ENCODE measurements around the gene AGFG2.
"Not testable (repeated sequence)": the region's sequence is repeated elsewhere in the genome, so short reads cannot be mapped to it uniquely, and the experiment has no call there.

The AGFG2 gene, protein sequence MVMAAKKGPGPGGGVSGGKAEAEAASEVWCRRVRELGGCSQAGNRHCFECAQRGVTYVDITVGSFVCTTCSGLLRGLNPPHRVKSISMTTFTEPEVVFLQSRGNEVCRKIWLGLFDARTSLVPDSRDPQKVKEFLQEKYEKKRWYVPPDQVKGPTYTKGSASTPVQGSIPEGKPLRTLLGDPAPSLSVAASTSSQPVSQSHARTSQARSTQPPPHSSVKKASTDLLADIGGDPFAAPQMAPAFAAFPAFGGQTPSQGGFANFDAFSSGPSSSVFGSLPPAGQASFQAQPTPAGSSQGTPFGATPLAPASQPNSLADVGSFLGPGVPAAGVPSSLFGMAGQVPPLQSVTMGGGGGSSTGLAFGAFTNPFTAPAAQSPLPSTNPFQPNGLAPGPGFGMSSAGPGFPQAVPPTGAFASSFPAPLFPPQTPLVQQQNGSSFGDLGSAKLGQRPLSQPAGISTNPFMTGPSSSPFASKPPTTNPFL

DNA sequence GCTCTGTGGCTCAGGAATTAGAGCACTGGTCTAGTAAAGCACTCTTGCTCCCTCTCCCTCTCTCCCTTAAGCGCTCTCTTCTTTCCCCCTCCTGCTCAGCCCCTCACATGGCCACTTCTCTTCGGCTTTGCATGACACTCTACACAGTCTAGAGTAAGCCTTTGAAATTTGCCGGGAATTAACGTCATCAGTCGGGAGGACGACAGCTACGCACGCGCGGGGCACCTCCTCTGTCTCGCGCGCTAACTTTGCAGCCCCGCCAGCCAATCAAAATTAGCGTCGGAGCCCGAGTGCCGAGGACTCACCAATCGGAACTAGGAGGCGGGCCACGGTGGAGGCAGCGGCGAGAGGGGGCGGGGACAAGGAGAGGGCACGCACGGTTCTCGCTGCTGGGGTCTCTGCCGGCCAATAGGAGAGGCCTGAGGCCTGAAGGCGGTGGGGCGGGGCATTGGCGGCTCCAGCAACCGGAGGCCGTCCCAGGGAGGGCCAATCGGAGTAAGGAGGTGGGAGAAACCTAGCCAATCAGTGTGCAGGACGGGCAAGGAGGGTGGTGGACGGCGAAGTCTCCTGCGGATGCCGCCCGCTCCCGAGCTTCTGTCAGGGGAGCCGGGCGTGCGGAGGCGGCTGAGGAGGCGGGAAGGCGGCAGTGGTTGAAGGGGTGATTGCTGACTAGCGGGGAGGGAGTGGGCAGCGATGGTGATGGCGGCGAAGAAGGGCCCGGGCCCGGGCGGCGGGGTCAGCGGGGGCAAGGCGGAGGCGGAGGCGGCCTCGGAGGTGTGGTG lies at the start of gene AGFG2:
Gene AGFG2 (plus strand): TSS at position 550 of the 782 bp plus-strand sequence. CDS start 144 bp downstream, at position 694.
- DNase-seq (ENCODE audit: low read depth): peak; percentile 100

DNA sequence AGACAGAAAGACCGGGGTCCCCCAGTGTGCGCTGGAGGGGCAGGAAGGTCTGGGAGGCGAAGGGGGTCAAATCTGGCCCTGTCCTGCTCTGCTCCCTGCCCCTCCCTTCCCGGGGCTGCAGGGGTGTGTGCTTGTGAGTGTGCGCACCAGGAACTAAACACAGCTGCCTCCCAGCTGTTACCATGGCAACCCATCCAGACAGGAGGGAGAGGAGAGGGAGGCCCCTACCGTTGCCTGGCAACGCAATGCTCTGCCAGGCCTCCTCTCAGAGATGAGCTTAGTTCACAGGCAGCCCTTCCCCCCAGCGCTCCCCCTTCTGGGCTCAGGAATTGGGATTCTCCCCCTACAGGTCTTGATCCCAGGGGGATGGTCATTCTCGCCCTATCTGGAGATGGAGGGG lies 49.2 kb upstream of the AGFG2 start:
- DNase-seq (ENCODE audit: low read depth): no peak

DNA sequence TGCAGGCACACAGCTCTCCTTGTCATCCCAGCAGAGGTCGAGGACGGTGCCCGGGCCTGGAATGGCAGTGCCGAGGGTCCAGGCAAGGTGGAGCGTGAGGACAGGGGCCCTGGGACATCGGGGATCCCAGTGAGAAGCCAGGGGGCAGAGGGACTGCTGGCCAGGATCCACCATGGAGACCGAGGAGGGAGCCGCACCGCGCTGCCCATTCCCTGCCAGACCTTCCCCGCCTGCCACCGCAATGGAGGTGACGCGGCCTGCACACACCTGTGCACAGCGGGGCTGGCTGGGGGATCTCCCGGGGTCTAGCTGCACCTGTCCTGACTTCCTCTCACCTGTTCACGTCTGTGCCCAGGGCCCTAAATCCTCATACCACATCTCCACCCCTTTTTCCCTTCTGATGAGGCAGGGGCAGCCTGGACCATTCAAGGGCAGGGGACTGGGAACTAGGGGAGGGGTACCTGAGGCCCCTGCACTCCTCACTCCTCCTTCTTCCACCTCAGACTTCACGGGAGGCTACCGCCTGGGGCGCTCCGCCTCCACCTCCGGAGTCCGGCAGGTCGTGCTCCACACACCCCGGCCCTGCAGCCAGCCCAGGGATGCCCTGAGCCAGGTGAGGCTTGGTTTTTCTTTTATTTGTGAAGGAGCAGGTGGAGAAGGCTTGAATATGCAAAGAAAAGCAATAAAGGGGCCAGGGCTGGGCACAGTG lies 48.4 kb upstream of the AGFG2 start:
- DNase-seq (ENCODE audit: low read depth): no peak

DNA sequence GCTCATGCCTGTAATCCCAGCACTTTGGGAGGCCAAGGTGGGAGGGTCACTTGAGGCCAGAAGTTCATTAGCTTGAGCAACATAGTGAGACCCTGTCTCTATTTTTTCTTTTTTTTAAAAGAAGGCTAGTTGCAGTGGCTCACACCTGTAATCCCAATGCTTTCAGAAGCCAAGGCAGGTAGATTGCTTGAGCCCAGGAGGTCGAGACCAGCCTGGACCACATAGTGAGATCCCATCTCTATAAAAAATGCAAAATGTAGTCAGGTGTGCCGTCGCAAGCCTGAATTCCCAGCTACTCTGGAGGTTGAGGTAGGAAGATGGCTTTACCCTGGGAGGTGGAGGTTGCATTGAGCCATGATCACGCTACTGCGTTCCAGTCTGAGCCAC lies 47.8 kb upstream of the AGFG2 start:
- no peak for DNase-seq (ENCODE audit: low read depth)

DNA sequence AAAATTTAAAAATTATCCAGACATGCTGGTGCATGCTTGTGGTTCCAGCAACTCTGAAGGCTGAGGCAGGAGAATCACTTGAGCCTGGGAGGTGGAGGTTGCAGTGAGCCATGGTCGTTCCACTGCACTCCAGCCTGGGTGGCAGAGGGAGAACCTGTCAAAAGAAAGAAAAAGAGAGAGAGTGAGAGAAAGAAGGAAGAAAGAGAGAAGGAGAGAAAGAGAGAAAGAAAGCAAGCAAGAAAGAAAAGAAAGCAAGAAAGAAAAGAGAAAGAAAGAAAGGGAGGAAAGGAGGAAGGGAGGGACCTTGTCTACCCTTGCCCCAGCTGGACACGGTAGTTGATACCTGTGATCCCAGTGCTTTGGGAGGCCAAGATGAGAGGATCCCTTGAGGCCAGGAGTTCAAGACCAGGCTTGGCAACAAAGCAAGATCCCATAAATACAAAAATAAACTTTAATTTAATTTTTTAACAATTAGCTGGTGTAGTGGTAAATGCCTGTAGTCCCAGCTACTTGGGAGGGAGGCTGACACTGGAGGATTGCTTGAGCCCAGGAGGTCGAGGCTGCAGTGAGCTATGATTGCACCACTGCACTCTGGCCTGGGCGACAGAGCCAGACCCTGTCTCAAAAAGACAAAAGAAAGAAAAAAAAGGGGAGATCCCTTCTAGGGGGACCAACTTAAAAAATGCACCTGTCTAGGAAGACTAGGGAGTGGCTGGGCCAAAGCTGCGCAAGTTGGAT lies 46.1 kb upstream of the AGFG2 start:
- DNase-seq (ENCODE audit: low read depth): no peak

DNA sequence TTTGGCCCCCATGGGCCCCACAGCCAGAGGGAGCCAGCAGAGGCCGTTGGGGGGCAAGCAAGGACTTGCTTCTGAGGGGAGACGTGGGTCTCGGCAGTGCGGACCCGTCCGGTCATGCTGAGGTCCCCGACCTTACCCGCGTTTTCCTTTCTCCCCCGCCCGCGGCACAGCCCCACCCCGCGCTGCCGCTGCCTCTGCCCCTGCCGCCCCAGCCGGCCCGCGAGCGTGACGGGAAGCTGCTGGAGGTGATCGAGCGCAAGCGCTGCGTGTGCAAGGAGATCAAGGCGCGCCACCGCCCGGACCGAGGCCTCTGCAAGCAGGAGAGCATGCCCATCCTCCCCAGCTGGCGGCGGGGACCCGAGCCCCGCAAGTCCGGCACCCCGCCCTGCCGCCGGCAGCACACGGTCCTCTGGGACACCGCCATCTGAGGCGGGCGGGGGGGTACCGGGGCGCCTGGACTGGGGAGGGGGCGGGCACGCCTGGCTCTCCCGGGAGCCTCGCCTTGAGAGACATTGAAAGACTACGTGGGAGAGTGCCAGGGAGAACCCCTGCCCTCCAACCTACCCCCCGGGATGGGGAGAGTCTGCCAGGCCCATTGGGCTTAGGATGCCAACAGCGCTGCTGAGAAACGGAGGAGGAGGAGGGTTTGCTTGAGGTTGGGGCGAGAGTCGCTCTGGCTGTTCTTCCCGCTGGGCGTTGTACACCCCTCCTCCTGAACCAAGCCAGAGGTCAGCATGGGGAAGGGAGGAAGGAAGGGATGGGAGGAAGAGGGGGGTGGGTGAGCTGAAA lies 45.3 kb upstream of the AGFG2 start:
- DNase-seq (ENCODE audit: low read depth): no peak

DNA sequence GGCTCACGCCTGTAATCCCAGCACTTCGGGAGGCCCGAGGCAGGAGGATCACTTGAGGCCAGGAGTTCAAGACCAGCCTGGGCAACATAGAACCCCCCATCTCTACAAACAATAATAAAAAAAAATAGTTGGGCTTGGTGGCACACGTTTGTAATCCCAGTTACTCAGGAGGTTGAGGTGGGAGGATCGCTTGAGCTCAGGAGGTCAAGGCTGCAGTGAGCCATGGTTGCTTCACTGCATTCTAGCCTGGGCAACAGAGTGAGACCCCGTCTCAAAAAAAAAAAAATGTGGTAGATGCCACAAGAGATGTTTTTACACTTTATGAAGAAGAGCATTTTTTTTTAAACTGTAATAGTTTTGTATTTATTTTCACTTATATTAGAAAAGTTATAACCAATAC lies 42.5 kb upstream of the AGFG2 start:
- no peak for DNase-seq (ENCODE audit: low read depth)

DNA sequence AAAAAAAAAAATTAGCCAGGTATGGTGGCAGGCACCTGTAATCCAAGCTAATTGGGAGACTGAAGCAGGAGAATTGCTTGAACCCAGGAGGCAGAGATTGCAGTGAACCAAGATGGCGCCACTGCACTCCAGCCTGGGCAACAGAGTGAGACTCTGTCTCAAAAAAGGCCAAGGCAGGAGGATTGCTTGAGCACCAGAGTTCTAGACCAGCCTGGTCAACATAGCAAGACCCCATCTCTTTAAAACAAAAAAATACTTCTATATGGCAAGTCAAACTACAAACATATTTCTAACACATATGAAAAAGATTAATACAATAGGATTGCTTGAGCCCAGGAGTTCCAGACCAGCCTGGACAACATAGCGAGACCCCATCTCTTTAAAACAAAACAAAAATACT lies 38.3 kb upstream of the AGFG2 start:
- DNase-seq (ENCODE audit: low read depth): not testable (repeated sequence)

DNA sequence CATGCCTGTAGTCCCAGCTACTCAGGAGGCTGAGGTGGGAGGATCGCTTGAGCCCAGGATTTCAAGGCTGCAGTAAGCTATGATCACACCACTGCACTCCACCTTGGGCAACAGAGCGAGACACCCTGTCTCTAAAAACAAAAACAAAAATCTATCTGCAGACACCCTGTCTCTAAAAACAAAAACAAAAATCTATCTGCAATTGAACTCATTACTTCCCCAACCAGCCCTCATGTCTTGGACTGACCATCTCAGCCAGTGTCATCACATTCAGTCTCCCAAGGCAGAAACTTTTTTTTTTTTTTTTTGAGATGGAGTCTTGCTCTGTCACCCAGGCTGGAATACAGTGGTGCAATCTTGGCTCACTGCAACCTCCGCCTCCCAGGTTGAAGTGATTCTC lies 35.0 kb upstream of the AGFG2 start:
- not testable (repeated sequence) for DNase-seq (ENCODE audit: low read depth)

DNA sequence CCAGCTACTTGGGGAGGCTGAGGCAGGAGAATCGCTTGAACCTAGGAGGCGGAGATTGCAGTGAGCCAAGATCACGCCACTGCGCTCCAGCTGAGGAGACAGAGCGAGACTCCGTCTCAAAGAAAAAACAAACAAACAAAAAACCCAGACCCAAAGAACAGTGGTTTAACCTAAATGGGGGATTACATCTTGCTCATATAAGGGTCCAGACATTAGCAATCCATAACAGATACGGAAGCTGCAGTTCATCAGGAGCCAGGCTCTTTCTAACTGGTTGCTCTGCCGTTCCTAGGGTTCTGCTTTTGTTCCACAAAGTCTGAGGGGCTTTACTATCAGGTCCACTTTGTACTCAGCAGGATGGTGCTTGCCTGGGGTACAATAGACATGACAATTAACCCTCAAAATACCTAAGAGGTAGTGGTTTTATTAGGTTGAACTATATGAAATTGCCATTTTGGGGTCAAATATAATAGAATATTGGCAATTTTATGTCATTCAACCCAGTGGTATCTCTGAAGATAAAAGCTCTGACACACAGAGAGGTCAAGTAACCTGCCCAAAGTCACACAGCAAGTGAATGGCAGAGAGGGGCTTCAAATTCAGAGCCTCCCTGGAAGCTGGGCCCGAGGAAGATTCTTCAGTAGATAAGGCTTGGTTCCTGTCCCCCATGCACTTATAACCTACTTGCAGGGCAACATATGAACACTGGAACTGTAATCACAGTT lies 34.0 kb upstream of the AGFG2 start:
- DNase-seq (ENCODE audit: low read depth): no peak

DNA sequence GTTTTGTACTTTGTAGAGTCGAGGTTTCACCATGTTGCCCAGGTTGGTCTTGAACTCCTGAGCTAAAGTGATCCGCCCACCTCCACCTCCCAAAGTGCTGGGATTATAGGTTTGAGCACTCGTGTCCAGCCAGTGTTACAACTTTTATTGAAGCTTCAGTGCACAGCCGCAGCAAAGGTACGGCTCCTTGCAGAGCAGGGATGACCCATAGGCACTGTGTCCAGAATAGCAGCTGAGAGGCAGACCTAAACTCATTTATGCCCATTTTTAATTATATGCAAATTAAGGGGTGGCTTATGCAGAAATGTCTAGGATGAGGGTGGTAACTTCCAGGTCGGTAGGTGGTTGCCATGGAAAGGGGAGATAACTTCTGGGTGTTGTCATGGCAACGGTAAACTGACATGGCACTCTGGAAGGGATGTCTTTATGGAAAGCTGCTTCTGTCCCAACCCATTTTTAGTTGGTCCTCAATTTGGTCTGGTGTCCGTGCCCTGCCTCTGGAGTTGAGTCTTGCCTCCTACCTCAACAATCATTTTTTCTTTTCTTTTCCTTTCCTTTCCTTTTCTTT lies 32.6 kb upstream of the AGFG2 start:
- no peak for DNase-seq (ENCODE audit: low read depth)

DNA sequence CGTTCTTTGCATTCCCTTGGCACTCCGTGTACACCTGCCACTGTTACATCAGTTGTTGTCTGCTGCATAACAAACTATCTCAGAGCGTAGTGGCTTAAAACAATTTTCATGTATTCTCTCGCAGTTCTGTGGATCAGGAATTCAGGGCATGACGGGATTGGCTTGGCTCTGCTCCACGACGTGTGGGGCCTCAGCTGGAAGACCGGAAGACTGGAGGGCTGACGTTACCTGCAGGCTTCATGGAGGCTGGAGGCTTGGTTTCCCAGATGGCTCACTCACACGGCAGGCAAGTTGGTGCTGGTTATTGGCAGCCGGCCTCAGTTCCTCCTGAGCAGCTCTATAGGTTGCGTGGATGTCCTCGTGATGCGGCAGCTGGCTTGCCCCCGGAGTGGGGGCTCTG lies 29.8 kb upstream of the AGFG2 start:
- DNase-seq (ENCODE audit: low read depth): no peak

DNA sequence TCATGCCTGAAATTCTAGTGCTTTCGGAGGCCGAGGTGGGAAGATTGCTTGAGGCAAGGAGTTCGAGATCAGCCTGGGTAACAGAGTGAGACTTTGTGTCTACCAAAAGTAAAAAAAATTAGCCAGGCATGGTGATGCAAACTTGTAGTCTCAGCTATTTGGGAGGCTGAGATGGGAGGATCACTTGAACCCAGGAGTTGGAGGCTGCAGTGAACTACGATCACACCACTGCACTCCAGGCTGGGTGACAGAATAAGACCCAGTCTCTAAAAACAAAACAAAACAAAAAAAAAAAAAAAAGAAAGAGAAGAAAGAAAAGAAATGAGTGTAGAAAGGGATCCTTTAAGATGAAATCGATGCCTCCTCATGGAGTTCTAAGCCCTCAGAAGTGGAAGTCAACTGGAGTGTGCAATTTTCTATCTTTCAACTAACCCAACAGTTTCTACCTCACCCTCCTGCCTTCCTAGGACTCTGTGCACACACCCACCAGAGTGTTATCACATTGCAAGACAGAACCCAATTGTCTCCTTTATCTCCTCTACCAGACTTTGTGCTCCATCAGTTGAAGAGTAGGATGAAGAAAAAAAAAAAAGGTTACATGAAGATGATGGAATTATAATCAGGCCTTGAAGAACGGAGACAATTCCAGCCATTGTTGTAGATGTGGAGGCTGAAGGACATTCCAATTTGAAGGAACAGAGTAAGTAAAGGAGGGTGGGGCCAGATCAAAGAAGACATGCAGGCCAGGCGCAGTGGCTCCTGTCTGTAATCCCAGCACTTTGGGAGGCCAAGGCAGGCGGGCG lies 28.4 kb upstream of the AGFG2 start:
- no peak for DNase-seq (ENCODE audit: low read depth)

DNA sequence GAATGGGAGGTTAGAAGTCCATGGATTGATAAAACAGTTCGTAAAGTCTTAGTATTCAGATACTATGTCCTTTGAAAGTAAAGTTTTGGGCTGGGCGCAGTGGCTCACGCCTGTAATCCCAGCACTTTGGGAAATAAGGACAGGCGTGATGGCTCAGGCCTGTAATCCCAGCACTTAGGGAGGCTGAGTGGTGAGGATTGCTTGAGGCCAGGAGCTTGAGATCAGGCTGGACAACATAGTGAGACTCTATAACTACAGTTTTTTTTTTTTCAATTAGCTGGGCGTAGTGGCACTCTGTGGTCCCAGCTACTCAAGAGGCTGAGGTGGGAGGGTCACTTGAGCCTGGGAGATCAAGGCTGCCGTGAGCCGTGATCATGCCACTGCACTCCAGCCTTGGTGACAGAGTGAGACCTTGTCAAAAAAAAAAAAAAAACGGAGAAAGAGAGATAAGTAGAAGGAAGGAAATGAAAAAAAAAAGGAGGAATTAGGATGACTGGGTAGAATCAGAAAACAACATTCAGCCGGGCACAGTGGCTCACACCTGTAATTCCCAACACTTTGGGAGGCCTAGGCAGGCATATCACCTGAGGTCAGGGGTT lies 25.7 kb upstream of the AGFG2 start:
- no peak for DNase-seq (ENCODE audit: low read depth)

DNA sequence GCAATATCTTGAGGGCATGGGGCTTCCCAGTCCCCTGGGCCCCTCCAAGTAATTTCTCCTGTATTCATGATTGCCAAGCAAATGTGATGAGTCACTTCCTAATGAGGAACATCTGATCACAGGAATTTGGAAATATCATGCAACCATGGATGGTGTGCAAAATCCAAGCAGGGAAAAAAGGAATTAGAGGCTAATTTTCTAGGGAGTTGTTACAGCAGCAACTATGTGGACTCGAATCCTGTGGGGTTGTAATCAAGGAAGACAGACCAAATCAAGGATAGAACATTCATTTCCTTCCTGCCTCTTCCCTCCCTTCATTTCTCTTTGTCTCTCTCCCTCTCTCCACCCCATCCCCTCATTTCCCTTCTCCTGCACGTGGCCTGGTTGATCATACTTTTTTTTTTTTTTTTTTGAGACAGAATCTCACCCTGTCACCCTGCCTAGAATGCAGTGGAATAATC lies 23.9 kb upstream of the AGFG2 start:
- DNase-seq (ENCODE audit: low read depth): peak; percentile 81

DNA sequence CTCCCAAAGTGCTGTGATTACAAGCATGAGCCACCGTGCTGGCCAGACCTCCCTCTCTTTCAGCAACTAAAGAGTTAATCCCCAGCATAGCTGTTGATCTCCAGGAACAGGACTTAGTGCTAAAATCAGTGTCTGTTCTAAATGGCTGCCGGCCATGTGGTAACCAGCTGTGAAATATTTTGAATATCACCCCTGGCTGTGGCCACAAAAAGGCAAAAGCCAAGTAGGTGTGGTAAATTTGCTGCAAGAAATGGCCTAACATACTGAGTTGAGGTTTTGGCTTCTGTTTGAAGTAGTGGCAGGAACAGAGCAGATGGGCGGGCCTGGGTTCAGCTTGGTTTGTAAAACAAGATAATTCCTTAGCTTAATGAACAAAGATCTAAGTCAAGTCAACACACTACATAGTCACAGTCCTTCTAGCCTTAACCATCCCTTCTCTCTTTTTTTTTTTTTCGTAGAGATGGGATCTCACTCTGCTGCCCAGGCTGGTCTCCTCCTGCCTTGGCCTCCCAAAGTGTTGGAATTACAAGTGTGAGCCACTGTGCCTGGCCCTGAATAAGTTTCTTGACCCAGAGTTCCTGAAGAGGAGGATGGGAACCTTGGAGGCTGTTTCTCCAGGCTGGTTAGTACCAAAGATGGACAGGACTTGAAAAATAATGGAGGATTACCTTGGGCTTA lies 22.7 kb upstream of the AGFG2 start:
- DNase-seq (ENCODE audit: low read depth): peak; percentile 80

DNA sequence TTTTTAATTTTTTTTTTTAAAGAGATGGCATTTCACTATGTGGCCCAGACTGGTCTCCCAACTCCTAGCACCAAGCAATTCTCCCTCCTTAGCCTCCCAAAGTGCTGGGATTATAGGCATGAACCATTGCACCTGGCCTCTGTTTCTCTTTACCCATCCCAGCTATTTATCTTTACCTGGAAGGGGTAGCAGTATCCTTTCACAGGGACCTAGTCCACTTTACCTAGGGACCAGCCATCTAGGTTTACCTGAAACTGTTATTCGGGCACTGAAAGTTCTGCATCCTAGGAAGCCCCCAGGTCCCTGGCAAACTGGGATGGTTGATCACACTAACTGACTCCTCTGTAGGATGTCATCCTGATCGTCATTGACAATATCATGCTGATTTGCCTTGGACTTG lies 21.7 kb upstream of the AGFG2 start:
- no peak for DNase-seq (ENCODE audit: low read depth)

DNA sequence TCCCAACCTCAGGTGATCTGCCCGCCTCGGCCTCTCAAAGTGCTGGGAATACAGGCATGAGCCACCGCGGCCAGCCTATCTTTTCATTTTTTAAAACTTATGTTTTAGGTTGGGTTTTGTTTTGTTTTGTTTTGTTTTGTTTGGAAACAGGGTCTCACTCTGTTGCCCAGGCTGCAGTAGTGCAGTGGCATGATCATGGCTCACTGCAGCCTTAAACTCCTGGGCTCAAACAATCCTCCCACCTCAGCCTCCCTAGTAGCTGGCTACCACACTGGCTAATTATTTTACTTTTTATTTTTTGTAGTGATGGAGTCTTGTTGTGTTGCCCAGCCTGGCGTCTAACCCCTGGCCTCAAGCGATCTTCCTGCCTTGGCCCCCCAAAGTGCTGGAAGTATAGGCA lies 19.4 kb upstream of the AGFG2 start:
- DNase-seq (ENCODE audit: low read depth): no peak

Data from stromal cell of bone marrow (primary cell).